Inferior parietal cortex (tissue), 1 donor: ENCODE measurements around the gene DCX.

ENCODE experiments used
- DNase-seq: peaks from one replicate; pipeline ENCODE4 v3.0.0-alpha.2; 2016; ENCODE audit errors: extremely low spot score

Gene DCX

GRCh38 chrX:111309083-111309482 is 102.9 kb downstream of the DCX start:
- DNase-seq = no peak

GRCh38 chrX:111308039-111308438 is 104.0 kb downstream of the DCX start:
- no peak for DNase-seq

- DNase-seq = no peak
Observed at GRCh38 chrX:111302284-111302683, 109.7 kb downstream of the DCX start.

GRCh38 chrX:111288841-111289240 is 123.2 kb downstream of the DCX start:
- DNase-seq = no peak

- DNase-seq = no peak
Observed at GRCh38 chrX:111284631-111285293, 127.2 kb downstream of the DCX start.

- DNase-seq = no peak
Observed at GRCh38 chrX:111283446-111283845, 128.5 kb downstream of the DCX start.

GRCh38 chrX:111282991-111283390 is 129.0 kb downstream of the DCX start:
- DNase-seq = no peak

GRCh38 chrX:111282139-111282538 is 129.9 kb downstream of the DCX start:
- DNase-seq = no peak

GRCh38 chrX:111270339-111270738 is 141.7 kb downstream of the DCX start, which contains the start of gene CAPN6:
Gene CAPN6 (minus strand): TSS chrX:111270483. CDS start chrX:111263936, 6,547 bp downstream.
- DNase-seq = no peak

- no peak for DNase-seq
Observed at GRCh38 chrX:111268506-111268905, 143.5 kb downstream of the DCX start.

- no peak for DNase-seq
Observed at GRCh38 chrX:111265486-111265885, 146.5 kb downstream of the DCX start.

GRCh38 chrX:111264385-111264784 is 147.6 kb downstream of the DCX start:
- DNase-seq = no peak

- no peak for DNase-seq
Observed at GRCh38 chrX:111262086-111262485, 149.9 kb downstream of the DCX start.

- DNase-seq = no peak
Observed at GRCh38 chrX:111260451-111260850, 151.5 kb downstream of the DCX start.

GRCh38 chrX:111259559-111259958 is 152.4 kb downstream of the DCX start:
- DNase-seq = no peak

GRCh38 chrX:111257733-111258132 is 154.3 kb downstream of the DCX start:
- no peak for DNase-seq

- DNase-seq = no peak
Observed at GRCh38 chrX:111254896-111255693, 156.9 kb downstream of the DCX start.

- DNase-seq = peak; percentile 28
Observed at GRCh38 chrX:111244235-111244750, 167.7 kb downstream of the DCX start.
